AG09319 (cell line): Measurements from ENCODE around the gene UTP4.
A peak's percentile ranks its signal among the peaks of the same experiment; 100 is the strongest.

Source experiments
- DNase-seq: peaks from one replicate; pipeline ENCODE4 v3.0.0-alpha.2; 2010; ENCODE audit warnings: low read depth; ENCODE audit errors: extremely low read depth
- TF ChIP-seq, protein P1 (sequence below): IDR thresholded peaks from 2 replicates; pipeline ENCODE4 v1.5.1; 2011; ENCODE audit warnings: low read depth, mild to moderate bottlenecking, inconsistent platforms, low read length, moderate library complexity

UTP4 gene

DNA sequence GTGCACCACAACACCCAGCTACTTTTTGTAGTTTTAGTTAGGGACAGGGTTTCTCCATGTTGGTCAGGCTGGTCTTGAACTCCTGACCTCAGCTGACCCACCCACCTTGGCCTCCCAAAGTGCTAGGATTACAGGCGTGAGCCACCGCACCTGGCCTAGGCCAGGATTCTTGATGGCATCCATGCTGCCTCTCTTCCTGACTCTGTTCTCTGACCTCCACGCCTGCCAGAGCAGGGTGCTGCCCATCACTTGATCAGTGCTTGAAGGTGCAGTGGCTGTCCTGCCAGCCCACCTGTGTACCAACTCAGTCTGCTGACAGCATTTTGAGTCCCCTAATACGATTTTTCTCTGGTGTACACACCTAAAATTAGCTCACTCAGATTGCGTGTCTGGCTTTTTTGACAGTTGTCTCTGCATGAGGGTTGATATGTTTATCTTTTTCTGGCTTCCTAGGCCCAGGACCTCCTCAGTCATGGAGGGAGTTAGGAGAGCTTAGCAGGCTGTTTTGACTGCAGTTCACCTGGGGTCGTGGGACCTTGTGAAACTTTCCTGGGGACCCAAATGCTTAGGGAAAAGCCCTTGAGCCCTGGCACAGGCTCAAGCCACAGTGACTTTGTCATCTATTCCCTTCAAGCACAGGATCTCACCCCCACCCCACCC, 21.1 kb upstream of the UTP4 start:
- TF ChIP-seq, protein P1, sequence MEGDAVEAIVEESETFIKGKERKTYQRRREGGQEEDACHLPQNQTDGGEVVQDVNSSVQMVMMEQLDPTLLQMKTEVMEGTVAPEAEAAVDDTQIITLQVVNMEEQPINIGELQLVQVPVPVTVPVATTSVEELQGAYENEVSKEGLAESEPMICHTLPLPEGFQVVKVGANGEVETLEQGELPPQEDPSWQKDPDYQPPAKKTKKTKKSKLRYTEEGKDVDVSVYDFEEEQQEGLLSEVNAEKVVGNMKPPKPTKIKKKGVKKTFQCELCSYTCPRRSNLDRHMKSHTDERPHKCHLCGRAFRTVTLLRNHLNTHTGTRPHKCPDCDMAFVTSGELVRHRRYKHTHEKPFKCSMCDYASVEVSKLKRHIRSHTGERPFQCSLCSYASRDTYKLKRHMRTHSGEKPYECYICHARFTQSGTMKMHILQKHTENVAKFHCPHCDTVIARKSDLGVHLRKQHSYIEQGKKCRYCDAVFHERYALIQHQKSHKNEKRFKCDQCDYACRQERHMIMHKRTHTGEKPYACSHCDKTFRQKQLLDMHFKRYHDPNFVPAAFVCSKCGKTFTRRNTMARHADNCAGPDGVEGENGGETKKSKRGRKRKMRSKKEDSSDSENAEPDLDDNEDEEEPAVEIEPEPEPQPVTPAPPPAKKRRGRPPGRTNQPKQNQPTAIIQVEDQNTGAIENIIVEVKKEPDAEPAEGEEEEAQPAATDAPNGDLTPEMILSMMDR: no peak
- DNase-seq: no peak

DNA sequence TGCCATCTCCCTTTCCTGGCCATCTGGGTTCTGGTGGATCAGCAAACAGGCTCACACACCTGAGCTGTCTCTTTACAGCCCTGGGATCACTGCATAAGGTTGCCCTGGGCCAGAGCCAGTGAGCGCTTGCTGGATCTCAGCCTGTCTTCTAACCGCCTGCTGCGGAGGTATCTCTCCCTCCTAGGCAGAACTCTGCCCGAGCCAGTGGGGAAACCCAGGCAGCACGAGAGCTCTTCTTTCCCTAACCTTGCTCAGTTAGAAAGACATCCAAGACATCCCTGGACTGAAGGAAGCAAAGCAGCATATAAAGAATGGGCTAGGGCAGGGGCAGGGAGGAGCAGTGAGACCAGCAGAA, 20.6 kb upstream of the UTP4 start:
- no peak for DNase-seq
- TF ChIP-seq, protein P1: no peak

DNA sequence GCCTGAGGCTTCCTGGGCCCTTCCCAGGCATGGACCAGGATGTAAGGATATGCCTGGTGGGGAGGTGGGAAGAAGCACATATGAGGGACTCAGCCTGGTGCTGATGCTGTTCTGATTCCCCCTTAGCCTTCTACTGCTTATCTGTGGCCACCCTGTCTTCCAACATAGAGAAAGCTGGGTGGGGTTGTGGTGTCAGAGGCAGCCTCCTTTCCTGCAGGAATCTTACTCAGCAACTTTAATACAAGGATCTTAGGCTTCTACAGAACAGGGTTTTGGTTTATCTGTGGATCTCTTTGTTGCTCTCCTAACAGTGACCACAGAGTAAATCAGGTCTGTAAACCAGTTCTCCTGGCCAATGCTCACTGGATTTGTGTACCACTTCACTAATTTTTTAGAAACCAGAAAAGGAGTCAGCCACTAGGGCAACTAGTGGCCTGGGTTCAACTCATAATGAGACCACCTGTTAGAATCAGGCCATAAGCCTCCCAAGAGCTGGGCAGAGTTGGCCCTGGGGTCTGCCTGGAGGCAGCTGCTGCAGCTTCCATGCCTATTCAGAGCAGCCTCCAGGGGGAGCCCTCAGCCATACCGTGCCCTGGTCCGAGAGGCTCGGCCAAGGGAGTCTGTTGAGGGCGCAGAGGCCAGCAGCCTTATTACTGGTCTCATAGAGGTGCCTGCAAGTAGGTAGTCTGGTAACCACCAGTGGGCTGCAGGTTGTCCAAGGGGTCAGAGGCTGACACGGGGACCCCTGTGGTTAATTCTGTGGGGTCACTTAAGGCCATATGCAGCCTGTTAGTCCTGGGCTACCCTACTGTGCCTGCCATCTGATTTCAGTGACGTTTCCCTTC, 19.9 kb upstream of the UTP4 start:
- no peak for DNase-seq
- TF ChIP-seq, protein P1: peak; percentile 78

DNA sequence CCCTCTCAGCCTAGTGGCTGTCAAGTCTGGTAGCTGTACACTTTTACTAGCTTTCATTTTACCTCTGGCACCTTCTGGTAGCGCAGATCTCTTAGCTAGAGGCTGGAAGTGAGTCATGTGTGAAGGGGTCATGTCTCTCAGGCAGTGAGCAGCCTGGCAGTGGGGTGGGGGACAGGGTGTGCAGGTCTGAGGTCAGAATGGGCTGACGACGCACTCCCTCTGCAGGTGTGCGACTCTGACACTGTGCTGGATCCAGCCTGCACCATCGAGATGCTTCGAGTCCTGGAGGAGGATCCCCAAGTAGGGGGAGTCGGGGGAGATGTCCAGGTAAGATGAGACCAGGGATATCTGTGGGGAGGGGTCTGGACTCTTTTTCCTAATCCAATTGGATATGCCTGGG, 19.2 kb upstream of the UTP4 start:
- no peak for DNase-seq
- TF ChIP-seq, protein P1: no peak

DNA sequence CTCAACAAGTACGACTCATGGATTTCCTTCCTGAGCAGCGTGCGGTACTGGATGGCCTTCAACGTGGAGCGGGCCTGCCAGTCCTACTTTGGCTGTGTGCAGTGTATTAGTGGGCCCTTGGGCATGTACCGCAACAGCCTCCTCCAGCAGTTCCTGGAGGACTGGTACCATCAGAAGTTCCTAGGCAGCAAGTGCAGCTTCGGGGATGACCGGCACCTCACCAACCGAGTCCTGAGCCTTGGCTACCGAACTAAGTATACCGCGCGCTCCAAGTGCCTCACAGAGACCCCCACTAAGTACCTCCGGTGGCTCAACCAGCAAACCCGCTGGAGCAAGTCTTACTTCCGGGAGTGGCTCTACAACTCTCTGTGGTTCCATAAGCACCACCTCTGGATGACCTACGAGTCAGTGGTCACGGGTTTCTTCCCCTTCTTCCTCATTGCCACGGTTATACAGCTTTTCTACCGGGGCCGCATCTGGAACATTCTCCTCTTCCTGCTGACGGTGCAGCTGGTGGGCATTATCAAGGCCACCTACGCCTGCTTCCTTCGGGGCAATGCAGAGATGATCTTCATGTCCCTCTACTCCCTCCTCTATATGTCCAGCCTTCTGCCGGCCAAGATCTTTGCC, 18.0 kb upstream of the UTP4 start:
- no peak for DNase-seq
- TF ChIP-seq, protein P1: no peak

DNA sequence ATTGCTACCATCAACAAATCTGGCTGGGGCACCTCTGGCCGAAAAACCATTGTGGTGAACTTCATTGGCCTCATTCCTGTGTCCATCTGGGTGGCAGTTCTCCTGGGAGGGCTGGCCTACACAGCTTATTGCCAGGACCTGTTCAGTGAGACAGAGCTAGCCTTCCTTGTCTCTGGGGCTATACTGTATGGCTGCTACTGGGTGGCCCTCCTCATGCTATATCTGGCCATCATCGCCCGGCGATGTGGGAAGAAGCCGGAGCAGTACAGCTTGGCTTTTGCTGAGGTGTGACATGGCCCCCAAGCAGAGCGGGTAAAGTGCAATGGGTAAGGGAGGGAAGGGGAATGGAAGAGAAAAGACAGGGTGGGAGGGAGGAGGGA, 17.5 kb upstream of the UTP4 start:
- no peak for DNase-seq
- TF ChIP-seq, protein P1: no peak

DNA sequence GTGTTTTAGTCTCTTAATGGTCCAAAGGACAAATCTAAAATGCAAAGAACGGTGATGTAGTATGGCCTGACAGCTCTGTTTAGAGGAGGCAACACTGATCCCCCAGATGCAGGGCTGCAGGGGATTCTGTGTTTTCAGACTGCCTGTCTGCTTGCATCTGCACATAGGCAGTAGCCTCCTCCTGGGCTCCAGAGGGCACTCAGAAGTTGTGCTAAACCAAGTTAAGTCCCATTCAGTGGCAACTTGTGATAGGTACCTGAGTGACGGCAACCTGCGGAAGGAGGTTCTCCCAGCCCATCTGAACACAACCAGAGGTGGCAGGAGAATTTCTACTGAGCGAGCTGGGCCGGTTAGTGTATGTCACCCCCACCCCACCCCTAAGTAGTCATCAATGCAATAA, 17.1 kb upstream of the UTP4 start:
- TF ChIP-seq, protein P1: no peak

More for the DNA sequence above, 17.1 kb upstream of the UTP4 start:
- DNase-seq: no peak
